ENCODE results near the gene ZNRF3. TPM values are rescaled to one million over a fixed set of nuclear protein-coding genes. Genes with fewer than 3 reads are reported as not detected.

ZNRF3 gene
- total and polyA plus RNA-seq, 2 donors (not counting 1 experiment from before 2014, with no cell fraction given) = 0.21 to 0.71 TPM

DNA sequence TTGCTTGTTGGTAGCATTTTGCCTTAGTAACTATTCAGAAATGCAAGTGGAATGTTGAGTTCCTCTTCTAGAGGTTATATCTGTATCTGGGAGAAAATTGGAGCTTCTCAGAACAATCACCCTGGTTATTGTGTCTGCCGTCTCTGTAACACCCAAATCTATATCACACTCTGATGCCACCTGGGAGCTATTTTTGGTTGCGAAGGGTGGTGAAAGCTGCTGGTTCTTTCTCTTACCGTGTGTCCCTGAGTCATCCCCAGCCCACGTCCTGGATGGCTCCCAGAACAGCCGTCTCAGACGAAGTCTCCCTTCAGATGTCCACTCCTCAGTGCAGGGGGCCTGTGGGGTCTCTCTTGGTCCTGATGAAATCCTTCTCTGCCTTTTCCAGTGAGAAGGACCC, 94.8 kb downstream of the ZNRF3 start:
- Mint-ChIP-seq H3K27ac (no peak overlapping the region), H3K4me3 (no peak overlapping the region), H3K4me1 (no peaks in the 10 kb centered on the region), H3K9me3 (ENCODE audit: insufficient read depth) (no peaks in the 10 kb centered on the region), H3K27me3 (peaks cover 33% of the 10 kb centered on the region)
- no peaks in the 10 kb centered on the region for H3K79me2 ChIP-seq (ENCODE audit: control insufficient read depth, insufficient read depth, low read length)
- intact Hi-C loops (cut with micrococcal nuclease) = no loop called here
- H3K9ac ChIP-seq (ENCODE audit: low read length) = no peak overlapping the region
- H3K4me1 ChIP-seq (ENCODE audit: control insufficient read depth in 2 of 2, insufficient read depth in 2 of 2, low read length in 2 of 2) = no peaks in the 10 kb centered on the region
- ChIA-PET POLR2A (no interaction called here), CTCF (no interaction called here)
- WGBS (ENCODE audit: insufficient coverage) = 37% methylated on average over 5 of the region's 6 CpGs
- H3K27ac ChIP-seq (ENCODE audit: low read length in 2 of 2) = no peak overlapping the region
- DNase-seq = no peak
- ATAC-seq (ENCODE audit: low read depth) = no peak
- peaks cover 0 to 6% (median 3%) of the 10 kb centered on the region in 4 experiments for H3K27me3 ChIP-seq (replicated peaks in 1 of 4; ENCODE audit: control extremely low read depth in 1 of 4, control insufficient read depth in 3 of 4, insufficient read depth in 4 of 4, low read length in 3 of 4)
- H3K4me3 ChIP-seq (ENCODE audit: control extremely low read depth in 1 of 5, extremely low read depth in 1 of 5, insufficient read depth in 1 of 5, low read depth in 2 of 5, low read length in 4 of 5) = no peak overlapping the region
- H4K20me1 ChIP-seq (ENCODE audit: control insufficient read depth, insufficient read depth, low read length, poor library complexity, severe bottlenecking) = no peaks in the 10 kb centered on the region
- TF ChIP-seq EZH2 (IDR thresholded peaks at IDR 0.05; ENCODE audit: borderline replicate concordance, insufficient read depth, low read depth, low read length, poor library complexity, severe bottlenecking) = no peak
- TF ChIP-seq, protein P1, sequence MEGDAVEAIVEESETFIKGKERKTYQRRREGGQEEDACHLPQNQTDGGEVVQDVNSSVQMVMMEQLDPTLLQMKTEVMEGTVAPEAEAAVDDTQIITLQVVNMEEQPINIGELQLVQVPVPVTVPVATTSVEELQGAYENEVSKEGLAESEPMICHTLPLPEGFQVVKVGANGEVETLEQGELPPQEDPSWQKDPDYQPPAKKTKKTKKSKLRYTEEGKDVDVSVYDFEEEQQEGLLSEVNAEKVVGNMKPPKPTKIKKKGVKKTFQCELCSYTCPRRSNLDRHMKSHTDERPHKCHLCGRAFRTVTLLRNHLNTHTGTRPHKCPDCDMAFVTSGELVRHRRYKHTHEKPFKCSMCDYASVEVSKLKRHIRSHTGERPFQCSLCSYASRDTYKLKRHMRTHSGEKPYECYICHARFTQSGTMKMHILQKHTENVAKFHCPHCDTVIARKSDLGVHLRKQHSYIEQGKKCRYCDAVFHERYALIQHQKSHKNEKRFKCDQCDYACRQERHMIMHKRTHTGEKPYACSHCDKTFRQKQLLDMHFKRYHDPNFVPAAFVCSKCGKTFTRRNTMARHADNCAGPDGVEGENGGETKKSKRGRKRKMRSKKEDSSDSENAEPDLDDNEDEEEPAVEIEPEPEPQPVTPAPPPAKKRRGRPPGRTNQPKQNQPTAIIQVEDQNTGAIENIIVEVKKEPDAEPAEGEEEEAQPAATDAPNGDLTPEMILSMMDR (IDR thresholded peaks at IDR 0.05) = no peak
- no peak overlapping the region for H3K4me2 ChIP-seq (replicated peaks; ENCODE audit: low read depth, low read length, poor library complexity, severe bottlenecking)
- H2AFZ ChIP-seq (ENCODE audit: insufficient read depth, low read depth, low read length, poor library complexity, severe bottlenecking) = no peak overlapping the region
- no peaks in the 10 kb centered on the region for H3K36me3 ChIP-seq (replicated peaks in 1 of 2; ENCODE audit: control extremely low read depth in 1 of 2, control insufficient read depth in 1 of 2, extremely low read depth in 1 of 2, insufficient read depth in 2 of 2, low read length in 1 of 2)
- H3K9me3 ChIP-seq (ENCODE audit: control extremely low read depth in 1 of 3, control insufficient read depth in 2 of 3, insufficient read depth in 1 of 3, low read length in 2 of 3) = peaks cover 0 to 1% (median 0%) of the 10 kb centered on the region in 3 donors

DNA sequence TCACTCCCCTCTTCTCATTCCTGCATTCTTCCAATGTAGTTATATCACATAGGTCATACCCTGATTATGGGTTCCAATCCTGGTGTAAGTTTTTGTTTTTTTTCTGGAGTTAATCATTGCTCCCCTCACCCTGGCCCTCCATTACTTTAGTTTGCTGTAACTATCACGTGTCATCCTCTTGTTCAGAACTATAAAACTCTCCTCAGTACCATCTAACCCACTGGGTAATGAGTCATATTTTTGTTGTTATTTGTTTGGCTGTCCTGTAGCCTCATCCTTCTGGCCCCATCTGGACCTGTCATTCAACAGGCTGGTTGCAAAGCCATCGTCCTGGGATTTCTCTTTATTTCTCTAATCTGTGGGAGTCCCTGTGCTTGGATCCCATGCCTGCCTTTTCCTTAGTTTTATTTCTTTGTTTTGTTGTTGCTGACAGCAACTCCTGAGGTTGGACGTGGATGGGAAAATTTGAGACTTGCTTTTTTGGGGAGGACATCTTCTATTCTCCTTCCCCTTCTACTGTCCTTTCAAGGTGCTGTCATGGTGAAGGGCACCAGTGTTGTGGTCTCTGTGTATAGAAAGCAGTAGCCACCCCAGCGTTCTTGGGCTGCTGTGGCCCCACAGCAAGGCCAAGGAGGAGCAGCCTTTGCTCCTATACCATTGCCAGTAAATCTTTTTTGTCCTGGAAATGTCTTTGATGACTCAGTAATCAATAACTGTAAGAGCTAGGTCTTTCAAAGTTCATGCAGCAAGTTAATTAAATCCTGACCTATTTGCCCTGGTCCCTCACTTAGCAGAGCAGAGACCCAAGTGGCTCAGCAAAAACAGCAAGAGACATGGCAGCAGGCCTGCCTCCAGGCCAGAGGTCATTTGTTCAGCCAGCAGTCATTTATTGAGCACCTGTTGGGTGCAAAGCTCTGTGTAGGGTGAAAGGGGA, 95.8 kb downstream of the ZNRF3 start:
- intact Hi-C loops (cut with micrococcal nuclease) = no loop called here
- Histone ChIP-seq H3K4me2 (replicated peaks; ENCODE audit: low read depth, low read length, poor library complexity, severe bottlenecking) (no peak overlapping the region), H3K27me3 (replicated peaks in 1 of 4; ENCODE audit: control extremely low read depth in 1 of 4, control insufficient read depth in 3 of 4, insufficient read depth in 4 of 4, low read length in 3 of 4) (peaks cover 0 to 8% (median 3%) of the 10 kb centered on the region in 4 experiments), H3K79me2 (ENCODE audit: control insufficient read depth, insufficient read depth, low read length) (no peaks in the 10 kb centered on the region), H4K20me1 (ENCODE audit: control insufficient read depth, insufficient read depth, low read length, poor library complexity, severe bottlenecking) (no peaks in the 10 kb centered on the region), H3K27ac (ENCODE audit: low read length in 2 of 2) (no peak overlapping the region), H3K36me3 (replicated peaks in 1 of 2; ENCODE audit: control extremely low read depth in 1 of 2, control insufficient read depth in 1 of 2, extremely low read depth in 1 of 2, insufficient read depth in 2 of 2, low read length in 1 of 2) (no peaks in the 10 kb centered on the region), H3K9ac (ENCODE audit: low read length) (no peak overlapping the region), H3K4me1 (ENCODE audit: control insufficient read depth in 2 of 2, insufficient read depth in 2 of 2, low read length in 2 of 2) (no peaks in the 10 kb centered on the region), H3K9me3 (ENCODE audit: control extremely low read depth in 1 of 3, control insufficient read depth in 2 of 3, insufficient read depth in 1 of 3, low read length in 2 of 3) (peaks cover 0 to 1% (median 0%) of the 10 kb centered on the region in 3 donors), H3K4me3 (ENCODE audit: control extremely low read depth in 1 of 5, extremely low read depth in 1 of 5, insufficient read depth in 1 of 5, low read depth in 2 of 5, low read length in 4 of 5) (no peak overlapping the region), H2AFZ (ENCODE audit: insufficient read depth, low read depth, low read length, poor library complexity, severe bottlenecking) (no peak overlapping the region)
- peaks cover 34% of the 10 kb centered on the region for H3K27me3 Mint-ChIP-seq
- no peak for TF ChIP-seq EZH2 (IDR thresholded peaks at IDR 0.05; ENCODE audit: borderline replicate concordance, insufficient read depth, low read depth, low read length, poor library complexity, severe bottlenecking)
- TF ChIP-seq, protein P1 (IDR thresholded peaks at IDR 0.05) = no peak
- H3K4me3 Mint-ChIP-seq = no peak overlapping the region
- no peaks in the 10 kb centered on the region for H3K9me3 Mint-ChIP-seq (ENCODE audit: insufficient read depth)
- no CpG with 5 or more reads among the region's 4 CpGs for WGBS (ENCODE audit: insufficient coverage)
- no peak overlapping the region for H3K27ac Mint-ChIP-seq
- no peak for ATAC-seq (ENCODE audit: low read depth)
- DNase-seq = no peak
- no peaks in the 10 kb centered on the region for H3K4me1 Mint-ChIP-seq
- ChIA-PET CTCF (no interaction called here), POLR2A (no interaction called here)
